Keratinocyte (primary cell): ENCODE measurements around the gene EXOSC6.
"Not testable (repeated sequence)": the region's sequence is repeated elsewhere in the genome, so short reads cannot be mapped to it uniquely, and the experiment has no call there.

ENCODE experiments used
- EZH2 ChIP-seq: IDR thresholded peaks from one replicate; pipeline ENCODE4 v1.6.1; 2012; ENCODE audit warnings: inconsistent platforms, mild to moderate bottlenecking, low read length, moderate library complexity
- TF ChIP-seq, protein P1 (sequence below), 3 experiments: IDR thresholded peaks in 1 of 3; conservative IDR thresholded peaks in 1 of 3; optimal IDR thresholded peaks in 1 of 3; 2 replicates in 2 of 3; 3 replicates in 1 of 3; pipeline versions ENCODE3 to v1.5.1; 2011; ENCODE audit warnings: low read length in 3 of 3, mild to moderate bottlenecking in 3 of 3, moderate library complexity in 2 of 3, control low read depth in 1 of 3, inconsistent platforms in 1 of 3; ENCODE audit not compliant: insufficient read depth in 2 of 3; ENCODE audit errors: extremely low read depth in 1 of 3

DNA sequence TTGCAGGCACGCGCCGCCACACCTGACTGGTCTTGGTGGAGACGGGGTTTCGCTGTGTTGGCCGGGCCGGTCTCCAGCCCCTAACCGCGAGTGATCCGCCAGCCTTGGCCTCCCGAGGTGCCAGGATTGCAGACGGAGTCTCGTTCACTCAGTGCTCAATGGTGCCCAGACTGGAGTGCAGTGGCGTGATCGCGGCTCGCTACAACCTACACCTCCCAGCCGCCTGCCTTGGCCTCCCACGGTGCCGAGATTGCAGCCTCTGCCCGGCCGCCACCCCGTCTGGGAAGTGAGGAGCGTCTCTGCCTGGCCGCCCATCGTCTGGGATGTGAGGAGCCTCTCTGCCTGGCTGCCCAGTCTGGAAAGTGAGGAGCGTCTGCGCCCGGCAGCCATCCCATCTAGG is 47.7 kb downstream of the EXOSC6 start:
- TF ChIP-seq EZH2, result not testable (repeated sequence)
- TF ChIP-seq, protein P1, sequence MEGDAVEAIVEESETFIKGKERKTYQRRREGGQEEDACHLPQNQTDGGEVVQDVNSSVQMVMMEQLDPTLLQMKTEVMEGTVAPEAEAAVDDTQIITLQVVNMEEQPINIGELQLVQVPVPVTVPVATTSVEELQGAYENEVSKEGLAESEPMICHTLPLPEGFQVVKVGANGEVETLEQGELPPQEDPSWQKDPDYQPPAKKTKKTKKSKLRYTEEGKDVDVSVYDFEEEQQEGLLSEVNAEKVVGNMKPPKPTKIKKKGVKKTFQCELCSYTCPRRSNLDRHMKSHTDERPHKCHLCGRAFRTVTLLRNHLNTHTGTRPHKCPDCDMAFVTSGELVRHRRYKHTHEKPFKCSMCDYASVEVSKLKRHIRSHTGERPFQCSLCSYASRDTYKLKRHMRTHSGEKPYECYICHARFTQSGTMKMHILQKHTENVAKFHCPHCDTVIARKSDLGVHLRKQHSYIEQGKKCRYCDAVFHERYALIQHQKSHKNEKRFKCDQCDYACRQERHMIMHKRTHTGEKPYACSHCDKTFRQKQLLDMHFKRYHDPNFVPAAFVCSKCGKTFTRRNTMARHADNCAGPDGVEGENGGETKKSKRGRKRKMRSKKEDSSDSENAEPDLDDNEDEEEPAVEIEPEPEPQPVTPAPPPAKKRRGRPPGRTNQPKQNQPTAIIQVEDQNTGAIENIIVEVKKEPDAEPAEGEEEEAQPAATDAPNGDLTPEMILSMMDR (optimal IDR thresholded peaks at IDR 0.05 in 1 of 3, IDR thresholded peaks at IDR 0.05 in 1 of 3, conservative IDR thresholded peaks at IDR 0.05 in 1 of 3; ENCODE audit: extremely low read depth in 1 of 3, insufficient read depth in 2 of 3, low read length in 3 of 3), result not testable (repeated sequence)
